Gastrocnemius medialis (tissue), 4 donors: ENCODE results near the gene ESCO1. TPM values are rescaled to one million over a fixed set of nuclear protein-coding genes. Genes with fewer than 3 reads are reported as not detected.

Source experiments
- ATAC-seq, 2 donors: fragments of 150-250 bp; one replicate each; pipeline ENCODE4 v1.9.1; 2016
- DNase-seq, 2 donors: peaks; one replicate each; pipeline ENCODE4 v3.0.0-alpha.2; 2019
- H3K27ac ChIP-seq, 4 donors: fragments of 200-600 bp; sonication (generic); 1 replicate in 1 of 4; 2 replicates in 3 of 4; pipeline ENCODE4 v1.5.1; 2016 to 2018; ENCODE audit warnings: mild to moderate bottlenecking in 2 of 4, moderate library complexity in 1 of 4
- H3K27me3 ChIP-seq, 3 donors: fragments of 200-600 bp; sonication (generic) in 2 of 3; 1 replicate in 1 of 3; 2 replicates in 2 of 3; pipeline versions ENCODE4 v1.5.1 to v1.6.0; 2016 to 2019; ENCODE audit warnings: mild to moderate bottlenecking in 1 of 3, moderate library complexity in 1 of 3
- H3K36me3 ChIP-seq, 2 donors: fragments of 200-600 bp; sonication (generic) in 1 of 2; one replicate each; pipeline ENCODE4 v1.5.1; 2017 to 2018
- H3K4me1 ChIP-seq, 2 donors: fragments of 200-600 bp; sonication (generic) in 1 of 2; one replicate each; pipeline ENCODE4 v1.5.1; 2016 to 2017; ENCODE audit warnings: mild to moderate bottlenecking in 2 of 2
- H3K4me3 ChIP-seq, 4 donors: fragments of 200-600 bp; sonication (generic) in 3 of 4; 1 replicate in 1 of 4; 2 replicates in 3 of 4; pipeline ENCODE4 v1.5.1; 2016 to 2019; ENCODE audit warnings: mild to moderate bottlenecking in 2 of 4
- H3K9me3 ChIP-seq, 3 donors: fragments of 200-600 bp; sonication (generic) in 2 of 3; 1 replicate in 1 of 3; 2 replicates in 2 of 3; pipeline ENCODE4 v1.5.1; 2016 to 2019
- POLR2A ChIP-seq, 2 donors: fragments of 450-650 bp; IDR thresholded peaks; one replicate each; pipeline ENCODE4 v1.6.1; 2017; ENCODE audit warnings: antibody characterized with exemption in 2 of 2, mild to moderate bottlenecking in 2 of 2, moderate library complexity in 2 of 2
- in situ Hi-C, 4 donors: fragments of 200-750 bp; cut with MboI; loops; one replicate each; pipeline versions ENCODE4 v1.15.0 to v1.8.0; 2017; ENCODE audit warnings: low sequenced_read_pairs in 4 of 4
- intact Hi-C: fragments of 100-400 bp; cut with DNase I; formaldehyde crosslinking; loops from one replicate; pipeline ENCODE4 v1.15.1; 2023; ENCODE audit warnings: low total_unique reads
- total RNA-seq, 4 donors: library from RNA; depleted of rRNA; stranded (reverse); fragments of >200 nt; gene quantifications; one replicate each; pipeline versions ENCODE4 v1.1.0 to v1.2.3, GENCODE V29; 2016
- TF ChIP-seq, protein P1 (sequence below), 5 experiments: fragments of 450-650 bp in 3 of 5; fragments of 200-600 bp in 2 of 5; sonication (generic) in 2 of 5; IDR thresholded peaks in 4 of 5; conservative IDR thresholded peaks in 1 of 5; 1 replicate in 4 of 5; 2 replicates in 1 of 5; pipeline ENCODE4 v1.5.1; 2016 to 2019; ENCODE audit warnings: antibody characterized with exemption in 5 of 5, mild to moderate bottlenecking in 3 of 5, moderate library complexity in 3 of 5

The ESCO1 gene
- total RNA-seq, 4 donors from 2014 or later, result 12.1 to 17.9 (median 17.4) TPM

DNA sequence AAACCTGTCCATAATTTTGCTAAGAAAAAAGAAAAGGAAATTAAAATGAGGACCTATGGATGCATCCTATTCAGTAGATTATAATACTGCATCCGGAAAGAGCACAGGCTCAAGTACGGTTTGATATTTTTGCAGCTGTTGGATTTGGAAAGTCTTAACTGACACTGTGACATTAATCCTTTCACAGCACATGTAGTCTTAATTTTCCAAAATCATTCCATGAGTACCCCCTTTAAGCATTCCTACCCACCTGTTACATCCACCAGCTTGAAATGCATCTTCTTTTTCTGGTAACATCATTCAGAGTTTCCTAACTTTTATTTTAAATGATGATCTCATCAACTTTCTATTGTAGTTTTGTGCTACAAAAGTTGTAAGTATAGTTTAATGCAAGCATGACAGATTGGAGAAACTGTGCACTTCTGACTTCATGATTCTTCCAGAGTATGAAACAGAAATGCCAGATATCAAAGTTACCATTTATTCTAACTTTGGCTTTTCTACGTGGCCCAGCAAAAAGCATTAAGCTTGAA is 113.5 kb downstream of the ESCO1 start:
- Histone ChIP-seq H3K4me3 (no peak overlapping the region), H3K27ac (peak overlapping the region; percentile 54 to 83 (median 80)), H3K36me3 (no peaks in the 10 kb centered on the region), H3K27me3 (no peaks in the 10 kb centered on the region), H3K4me1 (peaks cover 31 to 44% of the 10 kb centered on the region in 2 donors), H3K9me3 (no peaks in the 10 kb centered on the region)
- DNase-seq (no peak), ATAC-seq (peak; percentile 25 to 28)
- intact Hi-C loops (loop anchor here (5.0 to 10.0 kb wide), 3 partner anchors 118 to 470 kb away; partner anchors contain the start of genes ABHD3 and ESCO1), in situ Hi-C loops (loop anchor here in 1 of 4 donors (25.0 kb wide), 2 partner anchors 325 to 475 kb away; no protein-coding TSS in a partner anchor)
- TF ChIP-seq, protein P1, sequence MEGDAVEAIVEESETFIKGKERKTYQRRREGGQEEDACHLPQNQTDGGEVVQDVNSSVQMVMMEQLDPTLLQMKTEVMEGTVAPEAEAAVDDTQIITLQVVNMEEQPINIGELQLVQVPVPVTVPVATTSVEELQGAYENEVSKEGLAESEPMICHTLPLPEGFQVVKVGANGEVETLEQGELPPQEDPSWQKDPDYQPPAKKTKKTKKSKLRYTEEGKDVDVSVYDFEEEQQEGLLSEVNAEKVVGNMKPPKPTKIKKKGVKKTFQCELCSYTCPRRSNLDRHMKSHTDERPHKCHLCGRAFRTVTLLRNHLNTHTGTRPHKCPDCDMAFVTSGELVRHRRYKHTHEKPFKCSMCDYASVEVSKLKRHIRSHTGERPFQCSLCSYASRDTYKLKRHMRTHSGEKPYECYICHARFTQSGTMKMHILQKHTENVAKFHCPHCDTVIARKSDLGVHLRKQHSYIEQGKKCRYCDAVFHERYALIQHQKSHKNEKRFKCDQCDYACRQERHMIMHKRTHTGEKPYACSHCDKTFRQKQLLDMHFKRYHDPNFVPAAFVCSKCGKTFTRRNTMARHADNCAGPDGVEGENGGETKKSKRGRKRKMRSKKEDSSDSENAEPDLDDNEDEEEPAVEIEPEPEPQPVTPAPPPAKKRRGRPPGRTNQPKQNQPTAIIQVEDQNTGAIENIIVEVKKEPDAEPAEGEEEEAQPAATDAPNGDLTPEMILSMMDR (IDR thresholded peaks at IDR 0.05 in 4 of 5, conservative IDR thresholded peaks at IDR 0.05 in 1 of 5), result no peak
- TF ChIP-seq POLR2A (IDR thresholded peaks at IDR 0.05), result no peak

DNA sequence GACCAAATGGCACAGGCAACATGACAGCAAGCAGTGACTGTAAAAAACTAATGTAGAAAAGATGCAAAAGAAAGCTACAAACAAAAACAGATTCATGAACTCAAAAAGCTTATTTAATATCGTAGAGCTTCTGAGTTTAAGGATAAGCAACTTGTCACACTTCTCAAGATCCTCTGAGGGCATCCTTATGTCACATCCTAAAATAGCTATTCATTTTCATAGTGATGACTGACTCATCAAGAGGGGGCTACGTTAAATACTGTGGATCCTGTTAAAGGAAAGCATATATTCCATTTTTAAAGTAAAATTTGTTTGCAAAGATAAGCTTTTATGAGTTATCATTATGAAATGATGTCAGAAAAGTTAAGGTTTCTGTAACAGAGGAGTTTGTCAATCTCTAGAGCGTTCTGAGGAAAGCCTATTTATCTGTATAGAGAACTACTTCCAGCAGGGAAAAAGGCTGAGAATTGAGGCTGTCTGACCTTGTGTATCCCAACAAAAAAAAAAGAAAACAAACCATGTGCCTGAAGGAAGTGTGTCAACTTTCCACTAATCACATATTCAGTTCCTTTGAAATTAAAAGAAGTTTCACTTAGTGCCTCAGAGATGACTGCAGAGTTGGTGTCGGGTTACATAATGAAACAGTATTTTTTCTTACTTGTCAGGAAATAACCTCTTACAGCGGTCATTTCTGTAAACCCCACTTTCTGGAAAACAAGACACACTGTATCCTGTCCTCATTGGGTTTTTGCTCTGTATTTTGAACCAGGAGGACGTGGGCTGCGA is 115.5 kb downstream of the ESCO1 start:
- DNase-seq (no peak), ATAC-seq (peak; percentile 64 to 69)
- in situ Hi-C loops (loop anchor here in 1 of 4 donors (25.0 kb wide), 2 partner anchors 327 to 477 kb away; no protein-coding TSS in a partner anchor), intact Hi-C loops (loop anchor here (5.0 to 10.0 kb wide), 3 partner anchors 120 to 472 kb away; partner anchors contain the start of genes ABHD3 and ESCO1)
- peak overlapping the region; percentile 54 to 83 (median 80) for H3K27ac ChIP-seq
- H3K4me1 ChIP-seq, result peaks cover 31 to 48% of the 10 kb centered on the region in 2 donors
- H3K9me3 ChIP-seq, result no peaks in the 10 kb centered on the region
- no peak overlapping the region for H3K4me3 ChIP-seq
- H3K27me3 ChIP-seq, result no peaks in the 10 kb centered on the region
- no peaks in the 10 kb centered on the region for H3K36me3 ChIP-seq
- no peak for TF ChIP-seq POLR2A (IDR thresholded peaks at IDR 0.05)
- TF ChIP-seq, protein P1 (IDR thresholded peaks at IDR 0.05 in 4 of 5, conservative IDR thresholded peaks at IDR 0.05 in 1 of 5), result no peak

DNA sequence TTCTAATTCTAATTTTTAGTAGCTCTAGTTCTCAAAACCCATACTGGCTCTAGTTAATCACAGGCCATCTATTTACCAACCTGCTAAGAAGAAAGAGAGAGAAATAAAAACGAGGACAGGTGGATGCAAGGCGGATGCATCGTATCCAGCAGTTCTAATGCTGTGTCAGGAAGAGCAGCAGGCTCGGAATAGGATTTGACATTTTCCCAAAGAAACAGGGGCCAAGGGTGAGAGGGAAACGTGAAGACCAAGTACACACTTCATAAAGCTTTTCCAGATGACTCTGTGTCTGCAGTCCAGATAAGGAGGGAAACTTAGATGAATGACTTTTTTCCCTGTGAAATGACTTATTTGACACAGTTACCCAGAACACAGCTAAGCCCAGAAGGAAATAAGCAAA is 117.5 kb downstream of the ESCO1 start:
- in situ Hi-C loops (loop anchor here in 1 of 4 donors (25.0 kb wide), 2 partner anchors 329 to 479 kb away; no protein-coding TSS in a partner anchor), intact Hi-C loops (loop anchor here (2.0 to 10.0 kb wide), 3 partner anchors 20 to 222 kb away; partner anchors contain the start of genes ABHD3 and ESCO1)
- TF ChIP-seq, protein P1 (IDR thresholded peaks at IDR 0.05 in 4 of 5, conservative IDR thresholded peaks at IDR 0.05 in 1 of 5), result no peak
- no peak for TF ChIP-seq POLR2A (IDR thresholded peaks at IDR 0.05)
- Histone ChIP-seq H3K4me3 (no peak overlapping the region), H3K4me1 (peaks cover 31 to 48% of the 10 kb centered on the region in 2 donors), H3K36me3 (no peaks in the 10 kb centered on the region), H3K9me3 (no peaks in the 10 kb centered on the region), H3K27ac (peak overlapping the region; percentile 54 to 83 (median 80)), H3K27me3 (no peaks in the 10 kb centered on the region)
- no peak for DNase-seq
- peak; percentile 12 to 20 for ATAC-seq

DNA sequence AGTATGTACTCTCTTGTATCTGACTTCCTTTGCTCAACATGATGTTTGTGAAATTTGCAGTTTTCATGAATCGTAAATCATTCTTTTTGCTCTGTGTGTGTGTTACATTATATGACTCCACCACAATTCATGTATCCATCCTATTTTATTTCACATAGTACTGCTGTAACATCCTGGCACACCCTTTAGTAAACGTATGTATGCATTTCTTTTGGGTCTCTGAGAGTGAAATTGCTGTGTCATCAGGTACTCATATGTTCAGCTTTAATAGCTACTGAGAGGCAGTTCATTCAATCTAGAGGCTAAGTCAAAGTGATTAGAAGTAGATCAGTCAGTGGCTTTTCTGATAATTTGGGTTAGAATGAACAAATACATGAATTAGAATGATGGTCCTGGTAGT is 118.8 kb downstream of the ESCO1 start:
- in situ Hi-C loops (loop anchor here in 1 of 4 donors (25.0 kb wide), 2 partner anchors 331 to 481 kb away; no protein-coding TSS in a partner anchor), intact Hi-C loops (loop anchor here (2.0 to 10.0 kb wide), 3 partner anchors 19 to 223 kb away; partner anchors contain the start of genes ABHD3 and ESCO1)
- no peak for ATAC-seq

More for the DNA sequence above, 118.8 kb downstream of the ESCO1 start:
- H3K27me3 ChIP-seq, result no peaks in the 10 kb centered on the region
- no peak for TF ChIP-seq POLR2A (IDR thresholded peaks at IDR 0.05)
- TF ChIP-seq, protein P1 (IDR thresholded peaks at IDR 0.05 in 4 of 5, conservative IDR thresholded peaks at IDR 0.05 in 1 of 5), result no peak
- no peaks in the 10 kb centered on the region for H3K36me3 ChIP-seq
- peaks cover 26 to 41% of the 10 kb centered on the region in 2 donors for H3K4me1 ChIP-seq
- H3K27ac ChIP-seq, result peak overlapping the region in 3 of 4 donors; percentile 31 to 83 (median 79)
- H3K9me3 ChIP-seq, result no peaks in the 10 kb centered on the region
- DNase-seq, result no peak
- no peak overlapping the region for H3K4me3 ChIP-seq
